ENCODE data around the gene TADA2B. TPM values are rescaled to one million over a fixed set of nuclear protein-coding genes. Genes with fewer than 3 reads are reported as not detected.

TADA2B gene
- total and polyA plus RNA-seq, 10 of the 15 experiments (the other 5 are each of a cell fraction or from before 2014, with no cell fraction given) = 0.66 to 12.0 (median 5.6) TPM

GRCh38 chr4:7059662-7060061, 16.5 kb downstream of the TADA2B start:
- DNase-seq (ENCODE audit: low read depth, low spot score) = no peak
- Histone ChIP-seq H3K4me2 (ENCODE audit: control insufficient read depth, insufficient read depth) (no peak overlapping the region), H3K4me3 (no peak overlapping the region), H3K36me3 (ENCODE audit: control insufficient read depth in 2 of 2, insufficient read depth in 2 of 2, low read length in 1 of 2) (peaks cover 22 to 37% of the 10 kb centered on the region in 2 experiments), H3K27me3 (replicated peaks in 1 of 2; ENCODE audit: control insufficient read depth in 2 of 2, insufficient read depth in 2 of 2, low read length in 1 of 2) (no peaks in the 10 kb centered on the region), H3K27ac (ENCODE audit: control insufficient read depth, insufficient read depth) (no peak overlapping the region), H3K79me2 (ENCODE audit: control insufficient read depth, insufficient read depth, low read length) (peaks cover 7% of the 10 kb centered on the region), H3K4me1 (ENCODE audit: control insufficient read depth, insufficient read depth, low read length) (peaks cover 14% of the 10 kb centered on the region), H3K9ac (ENCODE audit: control insufficient read depth, insufficient read depth, low read length) (no peak overlapping the region), H4K20me1 (ENCODE audit: control insufficient read depth, insufficient read depth) (peaks cover 4% of the 10 kb centered on the region; the same call in 1 of the 2 replicates), H2AFZ (ENCODE audit: control insufficient read depth, low read depth, low read length) (no peak overlapping the region), H3K9me3 (replicated peaks; ENCODE audit: control insufficient read depth, insufficient read depth, low read length) (no peaks in the 10 kb centered on the region)
- ChIA-PET SMC1A (ENCODE audit: uncharacterized antibody, unreplicated experiment) (interaction anchor here (1.1 to 3.1 kb wide), 4 partner anchors 8 to 160 kb away, joined by 4 to 20 read pairs (median 6); partner anchors contain the start of genes GRPEL1 and TADA2B), POLR2A (no interaction called here), RAD21 (ENCODE audit: unreplicated experiment) (interaction anchor here (2.5 kb wide), 1 partner anchor 17 kb away, joined by 9 read pairs; the partner anchor contains the start of gene TADA2B), CTCF (interaction anchor here (1.2 to 5.6 kb wide), 3 partner anchors 9 to 14 kb away, joined by 3 to 41 read pairs (median 12); partner anchors contain the start of gene GRPEL1)
- no peak for FAIRE-seq
- in situ Hi-C loops (cut with MboI) = no loop called here
- BruUV-seq (replicated peaks) = no TSS peak
- WGBS (ENCODE audit: insufficient coverage, insufficient replicate concordance, low lambda C conversion rate, missing lambda C conversion rate) = 91% methylated on average over 11 of the region's 11 CpGs
- intact Hi-C loops (cut with micrococcal nuclease; ENCODE audit: unreplicated experiment) = loop anchor here (2.0 kb wide), 1 partner anchor 15 kb away; no protein-coding TSS in a partner anchor
- ATAC-seq = no peak
- TF ChIP-seq POLR2AphosphoS5 (IDR thresholded peaks at IDR 0.05; ENCODE audit: low read length) (no peak), SMARCA5 (IDR thresholded peaks at IDR 0.05) (no peak), ZZZ3 (IDR thresholded peaks at IDR 0.05; ENCODE audit: control insufficient read depth, insufficient read length, low read depth) (no peak), BCL11A (IDR thresholded peaks at IDR 0.05; ENCODE audit: low read depth, low read length) (no peak), CUX1 (IDR thresholded peaks at IDR 0.05; ENCODE audit: insufficient replicate concordance, low read depth, low read length) (no peak), NR2F1 (conservative IDR thresholded peaks at IDR 0.05) (no peak), POLR2A (IDR thresholded peaks at IDR 0.05; ENCODE audit: low read depth, low read length) (no peak), EED (IDR thresholded peaks at IDR 0.05; ENCODE audit: low read depth) (no peak), LARP7 (IDR thresholded peaks at IDR 0.05) (no peak), ZNF384 (IDR thresholded peaks at IDR 0.05; ENCODE audit: borderline replicate concordance, low read depth, low read length) (no peak), MXI1 (IDR thresholded peaks at IDR 0.05; ENCODE audit: low read depth, low read length) (no peak)
- TF ChIP-seq, protein P1, sequence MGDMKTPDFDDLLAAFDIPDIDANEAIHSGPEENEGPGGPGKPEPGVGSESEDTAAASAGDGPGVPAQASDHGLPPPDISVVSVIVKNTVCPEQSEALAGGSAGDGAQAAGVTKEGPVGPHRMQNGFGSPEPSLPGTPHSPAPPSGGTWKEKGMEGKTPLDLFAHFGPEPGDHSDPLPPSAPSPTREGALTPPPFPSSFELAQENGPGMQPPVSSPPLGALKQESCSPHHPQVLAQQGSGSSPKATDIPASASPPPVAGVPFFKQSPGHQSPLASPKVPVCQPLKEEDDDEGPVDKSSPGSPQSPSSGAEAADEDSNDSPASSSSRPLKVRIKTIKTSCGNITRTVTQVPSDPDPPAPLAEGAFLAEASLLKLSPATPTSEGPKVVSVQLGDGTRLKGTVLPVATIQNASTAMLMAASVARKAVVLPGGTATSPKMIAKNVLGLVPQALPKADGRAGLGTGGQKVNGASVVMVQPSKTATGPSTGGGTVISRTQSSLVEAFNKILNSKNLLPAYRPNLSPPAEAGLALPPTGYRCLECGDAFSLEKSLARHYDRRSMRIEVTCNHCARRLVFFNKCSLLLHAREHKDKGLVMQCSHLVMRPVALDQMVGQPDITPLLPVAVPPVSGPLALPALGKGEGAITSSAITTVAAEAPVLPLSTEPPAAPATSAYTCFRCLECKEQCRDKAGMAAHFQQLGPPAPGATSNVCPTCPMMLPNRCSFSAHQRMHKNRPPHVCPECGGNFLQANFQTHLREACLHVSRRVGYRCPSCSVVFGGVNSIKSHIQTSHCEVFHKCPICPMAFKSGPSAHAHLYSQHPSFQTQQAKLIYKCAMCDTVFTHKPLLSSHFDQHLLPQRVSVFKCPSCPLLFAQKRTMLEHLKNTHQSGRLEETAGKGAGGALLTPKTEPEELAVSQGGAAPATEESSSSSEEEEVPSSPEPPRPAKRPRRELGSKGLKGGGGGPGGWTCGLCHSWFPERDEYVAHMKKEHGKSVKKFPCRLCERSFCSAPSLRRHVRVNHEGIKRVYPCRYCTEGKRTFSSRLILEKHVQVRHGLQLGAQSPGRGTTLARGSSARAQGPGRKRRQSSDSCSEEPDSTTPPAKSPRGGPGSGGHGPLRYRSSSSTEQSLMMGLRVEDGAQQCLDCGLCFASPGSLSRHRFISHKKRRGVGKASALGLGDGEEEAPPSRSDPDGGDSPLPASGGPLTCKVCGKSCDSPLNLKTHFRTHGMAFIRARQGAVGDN (IDR thresholded peaks at IDR 0.05) = no peak
- TF ChIP-seq, protein P2, sequence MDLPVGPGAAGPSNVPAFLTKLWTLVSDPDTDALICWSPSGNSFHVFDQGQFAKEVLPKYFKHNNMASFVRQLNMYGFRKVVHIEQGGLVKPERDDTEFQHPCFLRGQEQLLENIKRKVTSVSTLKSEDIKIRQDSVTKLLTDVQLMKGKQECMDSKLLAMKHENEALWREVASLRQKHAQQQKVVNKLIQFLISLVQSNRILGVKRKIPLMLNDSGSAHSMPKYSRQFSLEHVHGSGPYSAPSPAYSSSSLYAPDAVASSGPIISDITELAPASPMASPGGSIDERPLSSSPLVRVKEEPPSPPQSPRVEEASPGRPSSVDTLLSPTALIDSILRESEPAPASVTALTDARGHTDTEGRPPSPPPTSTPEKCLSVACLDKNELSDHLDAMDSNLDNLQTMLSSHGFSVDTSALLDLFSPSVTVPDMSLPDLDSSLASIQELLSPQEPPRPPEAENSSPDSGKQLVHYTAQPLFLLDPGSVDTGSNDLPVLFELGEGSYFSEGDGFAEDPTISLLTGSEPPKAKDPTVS (IDR thresholded peaks at IDR 0.05; ENCODE audit: low read depth, low read length) = no peak

Measured in GM12878 (cell line).